HCT116 (cell line): ENCODE results near the gene SRGAP3. TPM values are rescaled to one million over a fixed set of nuclear protein-coding genes. Genes with fewer than 3 reads are reported as not detected.

Experiments used
- ATAC-seq: fragments of 200-7000 bp; cut with Tn5 transposase; 2 replicates; pipeline ENCODE4 v1.9.1; 2020; ENCODE audit warnings: mild to moderate bottlenecking, moderate library complexity
- BruUV-seq: library from RNA; stranded (reverse); fragments of 400-500 nt; replicated peaks from 2 replicates; lab custom pipeline; 2021; lab: Mats Ljungman, UMichigan
- CTCF ChIA-PET: fragments of 300-600 bp; sonication (Branson Sonifier 250); formaldehyde crosslinking; loops from one replicate; lab custom pipeline; 2021; ENCODE audit warnings: antibody characterized with exemption; lab: Charles Lee
- POLR2A ChIA-PET: fragments of 300-600, 350-600 bp; sonication (Branson Sonifier 250); formaldehyde crosslinking; loops from one replicate; lab custom pipeline; 2021; ENCODE audit warnings: antibody characterized with exemption; lab: Charles Lee
- RAD21 ChIA-PET, 2 experiments: fragments of 300-600 bp; sonication (Branson Sonifier 250); formaldehyde crosslinking; loops; one replicate each; lab custom pipeline; 2023; ENCODE audit warnings: low total read pairs in 2 of 2; ENCODE audit not compliant: uncharacterized antibody in 2 of 2, unreplicated experiment in 2 of 2, low non-redundant PET in 1 of 2; lab: Charles Lee
- DNase-seq: peaks from one replicate; pipeline ENCODE4 v3.0.0-alpha.2; 2010; ENCODE audit warnings: low read depth, low spot score
- H2AFZ ChIP-seq: fragments of 200-600 bp; shearing (Covaris generic), sonication (generic); 2 replicates; pipeline ENCODE4 v1.6.1; 2017; ENCODE audit warnings: low read depth, mixed run types, mixed read lengths, antibody characterized with exemption, low read length; ENCODE audit not compliant: poor library complexity, severe bottlenecking
- H3K27ac ChIP-seq: 2 replicates; pipeline ENCODE4 v1.5.1; 2012; ENCODE audit warnings: low read depth, low read length
- H3K27me3 ChIP-seq: fragments of 200-600 bp; sonication (generic); 2 replicates; pipeline ENCODE4 v1.6.1; 2016; ENCODE audit warnings: mixed run types, low read length, mixed read lengths; ENCODE audit not compliant: insufficient read depth
- H3K36me3 ChIP-seq, 2 experiments: fragments of 200-500 bp in 1 of 2; fragments of 200-600 bp in 1 of 2; sonication (Bioruptor generic) in 1 of 2; sonication (generic) in 1 of 2; 2 replicates each; pipeline versions ENCODE4 v1.5.1 to v1.6.1; 2014 to 2016; ENCODE audit warnings: low read length in 2 of 2, inconsistent platforms in 1 of 2, mixed read lengths in 1 of 2, mixed run types in 1 of 2; ENCODE audit not compliant: insufficient read depth in 2 of 2, control insufficient read depth in 1 of 2
- H3K4me1 ChIP-seq, 2 experiments: fragments of 200-600 bp in 1 of 2; sonication (generic) in 1 of 2; 2 replicates each; pipeline versions ENCODE4 v1.5.1 to v1.6.1; 2012 to 2017; ENCODE audit warnings: low read length in 2 of 2, inconsistent platforms in 1 of 2, mild to moderate bottlenecking in 1 of 2, mixed read lengths in 1 of 2, mixed run types in 1 of 2, moderate library complexity in 1 of 2; ENCODE audit not compliant: insufficient read depth in 2 of 2, control insufficient read depth in 1 of 2
- H3K4me2 ChIP-seq: fragments of 200-600 bp; sonication (generic); 2 replicates; pipeline ENCODE4 v1.6.1; 2017; ENCODE audit warnings: mixed run types, low read length, mixed read lengths
- H3K4me3 ChIP-seq, 2 experiments: fragments of 200-600 bp in 1 of 2; sonication (generic) in 1 of 2; replicated peaks in 1 of 2; 2 replicates each; pipeline ENCODE4 v1.5.1; 2011 to 2016; ENCODE audit warnings: low read length in 2 of 2, control low read depth in 1 of 2, low read depth in 1 of 2, mild to moderate bottlenecking in 1 of 2, mixed read lengths in 1 of 2, mixed run types in 1 of 2
- H3K79me2 ChIP-seq: fragments of 200-600 bp; sonication (generic); 2 replicates; pipeline ENCODE4 v1.6.1; 2017; ENCODE audit warnings: mild to moderate bottlenecking, mixed run types, low read length, moderate library complexity, mixed read lengths; ENCODE audit not compliant: insufficient read depth
- H3K9ac ChIP-seq: fragments of 200-600 bp; sonication (generic); 2 replicates; pipeline ENCODE4 v1.6.1; 2016; ENCODE audit warnings: low read length, mixed read lengths
- H3K9me2 ChIP-seq: fragments of 200-600 bp; sonication (generic), shearing (Covaris generic); 2 replicates; pipeline ENCODE4 v1.6.1; 2017; ENCODE audit warnings: mixed run types, mild to moderate bottlenecking, moderate library complexity; ENCODE audit not compliant: insufficient read depth
- H3K9me3 ChIP-seq, 2 experiments: fragments of 200-500 bp in 1 of 2; fragments of 200-600 bp in 1 of 2; sonication (Bioruptor generic) in 1 of 2; sonication (generic) in 1 of 2; 2 replicates each; pipeline ENCODE4 v1.6.1; 2014 to 2017; ENCODE audit warnings: low read length in 2 of 2, mixed read lengths in 2 of 2, inconsistent platforms in 1 of 2, low read depth in 1 of 2, mild to moderate bottlenecking in 1 of 2, mixed run types in 1 of 2, moderate library complexity in 1 of 2; ENCODE audit not compliant: control insufficient read depth in 1 of 2, insufficient read depth in 1 of 2
- H4K20me1 ChIP-seq: fragments of 200-600 bp; sonication (generic), shearing (Covaris generic); 2 replicates; pipeline ENCODE4 v1.6.1; 2017; ENCODE audit warnings: mixed run types, mild to moderate bottlenecking, moderate library complexity; ENCODE audit not compliant: insufficient read depth
- CBX3 ChIP-seq: IDR thresholded peaks from 2 replicates; pipeline ENCODE4 v1.6.1; 2012; ENCODE audit warnings: low read depth
- CEBPB ChIP-seq: IDR thresholded peaks from 2 replicates; pipeline ENCODE4 v1.6.1; 2012; ENCODE audit warnings: low read depth
- EGR1 ChIP-seq: IDR thresholded peaks from 2 replicates; pipeline ENCODE4 v1.6.1; 2012; ENCODE audit warnings: low read depth
- ELF1 ChIP-seq: IDR thresholded peaks from 2 replicates; pipeline ENCODE4 v1.6.1; 2012; ENCODE audit warnings: low read depth, borderline replicate concordance
- EZH2 ChIP-seq: fragments of 200-600 bp; sonication (generic); IDR thresholded peaks from 2 replicates; pipeline ENCODE4 v1.6.1; 2017; ENCODE audit warnings: antibody characterized with exemption, mixed run types
- JUND ChIP-seq: IDR thresholded peaks from 2 replicates; pipeline ENCODE4 v1.6.1; 2012
- POLR2A ChIP-seq: IDR thresholded peaks from 2 replicates; pipeline ENCODE4 v1.7.0; 2011; ENCODE audit warnings: borderline replicate concordance; ENCODE audit not compliant: insufficient read depth, insufficient read length; ENCODE audit errors: extremely low read depth
- POLR2AphosphoS5 ChIP-seq: IDR thresholded peaks from 2 replicates; pipeline ENCODE4 v1.6.1; 2011; ENCODE audit warnings: mild to moderate bottlenecking, low read depth, low read length, moderate library complexity
- RAD21 ChIP-seq: IDR thresholded peaks from 2 replicates; pipeline ENCODE4 v1.6.1; 2012; ENCODE audit warnings: low read depth, mild to moderate bottlenecking
- SIN3A ChIP-seq: IDR thresholded peaks from 2 replicates; pipeline ENCODE4 v1.6.1; 2012; ENCODE audit warnings: low read depth
- SP1 ChIP-seq: IDR thresholded peaks from 2 replicates; pipeline ENCODE4 v1.6.1; 2012; ENCODE audit warnings: low read depth
- SRF ChIP-seq: IDR thresholded peaks from 2 replicates; pipeline ENCODE4 v1.6.1; 2012; ENCODE audit warnings: low read depth
- TCF7L2 ChIP-seq: IDR thresholded peaks from 2 replicates; pipeline ENCODE4 v1.7.0; 2011; ENCODE audit warnings: borderline replicate concordance, inconsistent platforms; ENCODE audit not compliant: insufficient read depth, insufficient read length; ENCODE audit errors: extremely low read depth
- YY1 ChIP-seq: IDR thresholded peaks from 2 replicates; pipeline ENCODE4 v1.6.1; 2011; ENCODE audit warnings: low read length, low read depth, moderate library complexity, mild to moderate bottlenecking; ENCODE audit not compliant: insufficient replicate concordance; ENCODE audit errors: extremely low read depth
- ZFX ChIP-seq: fragments of 450-650 bp; IDR thresholded peaks from 2 replicates; pipeline ENCODE4 v1.6.1; 2017
- ZNF274 ChIP-seq: fragments of 200-500 bp; sonication (Bioruptor generic); IDR thresholded peaks from 2 replicates; pipeline ENCODE4 v1.6.1; 2014; ENCODE audit warnings: mild to moderate bottlenecking, low read depth, low read length, inconsistent platforms
- intact Hi-C: fragments of 100-400 bp; cut with micrococcal nuclease; formaldehyde crosslinking; loops from 2 replicates; pipeline ENCODE4 v1.10.0; 2022
- total RNA-seq: library from RNA; stranded (reverse); gene quantifications from one replicate; pipeline ENCODE4 v1.2.1, GENCODE V29; 2021; ENCODE audit not compliant: unreplicated experiment
- TF ChIP-seq, protein P1 (sequence below): IDR thresholded peaks from 2 replicates; pipeline ENCODE4 v1.6.1; 2012
- TF ChIP-seq, protein P2 (sequence below): IDR thresholded peaks from 2 replicates; pipeline ENCODE4 v1.6.1; 2012
- TF ChIP-seq, protein P3 (sequence below): IDR thresholded peaks from 2 replicates; pipeline ENCODE4 v1.6.1; 2012; ENCODE audit warnings: low read depth
- TF ChIP-seq, protein P4 (sequence below), 3 experiments: fragments of 200-600 bp in 1 of 3; sonication (generic) in 1 of 3; IDR thresholded peaks in 2 of 3; conservative IDR thresholded peaks in 1 of 3; 2 replicates each; pipeline ENCODE4 v1.5.1; 2012 to 2017; ENCODE audit warnings: low read depth in 2 of 3, low read length in 2 of 3, antibody characterized with exemption in 1 of 3, borderline replicate concordance in 1 of 3, control low read depth in 1 of 3, mild to moderate bottlenecking in 1 of 3, mixed read lengths in 1 of 3, mixed run types in 1 of 3, moderate library complexity in 1 of 3; ENCODE audit not compliant: insufficient read depth in 1 of 3

SRGAP3 gene
- total RNA-seq, 1 experiment from 2014 or later = 8.3 TPM

DNA sequence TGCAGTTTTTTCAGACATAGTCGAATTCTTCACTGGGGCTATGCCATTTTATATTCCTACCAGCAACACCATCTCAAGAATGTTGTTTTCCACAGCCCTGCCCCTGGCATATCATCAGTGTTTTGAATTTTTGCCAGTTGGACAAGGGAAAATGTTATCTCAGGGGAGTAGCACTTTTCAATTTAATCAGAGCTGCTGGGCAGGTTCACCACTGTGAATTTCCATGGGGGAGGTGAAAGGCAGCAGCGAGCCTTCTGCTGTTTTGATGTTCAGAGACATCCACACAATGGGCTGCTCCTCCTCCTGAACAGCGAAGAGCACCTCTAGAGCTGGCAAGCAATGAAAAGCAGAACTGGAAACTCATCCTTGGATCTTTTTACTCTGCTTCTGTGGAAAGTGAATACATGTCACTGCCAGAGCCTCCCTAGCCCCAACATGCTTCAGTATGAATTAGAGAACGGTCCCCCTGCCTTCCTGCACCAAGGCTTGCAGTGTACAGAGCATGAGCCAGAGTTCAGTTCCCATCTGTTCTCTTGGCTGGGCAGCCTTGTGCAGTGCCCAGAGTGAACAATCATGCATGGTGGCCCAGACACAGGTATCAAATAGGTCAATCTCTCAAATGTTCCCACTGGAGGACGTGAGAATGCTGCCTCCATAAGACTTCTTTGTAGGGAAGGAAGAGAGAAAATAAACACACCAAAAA is 230.0 kb downstream of the SRGAP3 start:
- Histone ChIP-seq H3K9ac (no peak overlapping the region), H3K27me3 (no peaks in the 10 kb centered on the region), H3K4me1 (no peaks in the 10 kb centered on the region), H3K4me3 (no peak overlapping the region), H4K20me1 (no peaks in the 10 kb centered on the region), H3K36me3 (no peaks in the 10 kb centered on the region), H2AFZ (no peak overlapping the region), H3K27ac (no peak overlapping the region), H3K9me3 (no peaks in the 10 kb centered on the region), H3K79me2 (no peaks in the 10 kb centered on the region), H3K9me2 (no peaks in the 10 kb centered on the region), H3K4me2 (no peak overlapping the region)
- no TSS peak for BruUV-seq
- RAD21 ChIA-PET = no interaction called here
- TF ChIP-seq, protein P1, sequence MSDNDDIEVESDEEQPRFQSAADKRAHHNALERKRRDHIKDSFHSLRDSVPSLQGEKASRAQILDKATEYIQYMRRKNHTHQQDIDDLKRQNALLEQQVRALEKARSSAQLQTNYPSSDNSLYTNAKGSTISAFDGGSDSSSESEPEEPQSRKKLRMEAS = no peak
- no peak for TF ChIP-seq TCF7L2
- TF ChIP-seq RAD21 = no peak
- TF ChIP-seq, protein P2, sequence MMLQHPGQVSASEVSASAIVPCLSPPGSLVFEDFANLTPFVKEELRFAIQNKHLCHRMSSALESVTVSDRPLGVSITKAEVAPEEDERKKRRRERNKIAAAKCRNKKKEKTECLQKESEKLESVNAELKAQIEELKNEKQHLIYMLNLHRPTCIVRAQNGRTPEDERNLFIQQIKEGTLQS = no peak
- no peak for TF ChIP-seq ZFX
- no peak for TF ChIP-seq ZNF274
- no peak for TF ChIP-seq SIN3A
- no peak for TF ChIP-seq CEBPB
- no peak for TF ChIP-seq SP1
- TF ChIP-seq, protein P3, sequence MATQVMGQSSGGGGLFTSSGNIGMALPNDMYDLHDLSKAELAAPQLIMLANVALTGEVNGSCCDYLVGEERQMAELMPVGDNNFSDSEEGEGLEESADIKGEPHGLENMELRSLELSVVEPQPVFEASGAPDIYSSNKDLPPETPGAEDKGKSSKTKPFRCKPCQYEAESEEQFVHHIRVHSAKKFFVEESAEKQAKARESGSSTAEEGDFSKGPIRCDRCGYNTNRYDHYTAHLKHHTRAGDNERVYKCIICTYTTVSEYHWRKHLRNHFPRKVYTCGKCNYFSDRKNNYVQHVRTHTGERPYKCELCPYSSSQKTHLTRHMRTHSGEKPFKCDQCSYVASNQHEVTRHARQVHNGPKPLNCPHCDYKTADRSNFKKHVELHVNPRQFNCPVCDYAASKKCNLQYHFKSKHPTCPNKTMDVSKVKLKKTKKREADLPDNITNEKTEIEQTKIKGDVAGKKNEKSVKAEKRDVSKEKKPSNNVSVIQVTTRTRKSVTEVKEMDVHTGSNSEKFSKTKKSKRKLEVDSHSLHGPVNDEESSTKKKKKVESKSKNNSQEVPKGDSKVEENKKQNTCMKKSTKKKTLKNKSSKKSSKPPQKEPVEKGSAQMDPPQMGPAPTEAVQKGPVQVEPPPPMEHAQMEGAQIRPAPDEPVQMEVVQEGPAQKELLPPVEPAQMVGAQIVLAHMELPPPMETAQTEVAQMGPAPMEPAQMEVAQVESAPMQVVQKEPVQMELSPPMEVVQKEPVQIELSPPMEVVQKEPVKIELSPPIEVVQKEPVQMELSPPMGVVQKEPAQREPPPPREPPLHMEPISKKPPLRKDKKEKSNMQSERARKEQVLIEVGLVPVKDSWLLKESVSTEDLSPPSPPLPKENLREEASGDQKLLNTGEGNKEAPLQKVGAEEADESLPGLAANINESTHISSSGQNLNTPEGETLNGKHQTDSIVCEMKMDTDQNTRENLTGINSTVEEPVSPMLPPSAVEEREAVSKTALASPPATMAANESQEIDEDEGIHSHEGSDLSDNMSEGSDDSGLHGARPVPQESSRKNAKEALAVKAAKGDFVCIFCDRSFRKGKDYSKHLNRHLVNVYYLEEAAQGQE = no peak
- no peak for TF ChIP-seq EZH2
- no peak for TF ChIP-seq POLR2AphosphoS5
- no peak for TF ChIP-seq POLR2A
- TF ChIP-seq CBX3 = no peak
- TF ChIP-seq ELF1 = no peak
- TF ChIP-seq SRF = no peak
- no peak for TF ChIP-seq JUND
- no peak for TF ChIP-seq EGR1
- TF ChIP-seq, protein P4, sequence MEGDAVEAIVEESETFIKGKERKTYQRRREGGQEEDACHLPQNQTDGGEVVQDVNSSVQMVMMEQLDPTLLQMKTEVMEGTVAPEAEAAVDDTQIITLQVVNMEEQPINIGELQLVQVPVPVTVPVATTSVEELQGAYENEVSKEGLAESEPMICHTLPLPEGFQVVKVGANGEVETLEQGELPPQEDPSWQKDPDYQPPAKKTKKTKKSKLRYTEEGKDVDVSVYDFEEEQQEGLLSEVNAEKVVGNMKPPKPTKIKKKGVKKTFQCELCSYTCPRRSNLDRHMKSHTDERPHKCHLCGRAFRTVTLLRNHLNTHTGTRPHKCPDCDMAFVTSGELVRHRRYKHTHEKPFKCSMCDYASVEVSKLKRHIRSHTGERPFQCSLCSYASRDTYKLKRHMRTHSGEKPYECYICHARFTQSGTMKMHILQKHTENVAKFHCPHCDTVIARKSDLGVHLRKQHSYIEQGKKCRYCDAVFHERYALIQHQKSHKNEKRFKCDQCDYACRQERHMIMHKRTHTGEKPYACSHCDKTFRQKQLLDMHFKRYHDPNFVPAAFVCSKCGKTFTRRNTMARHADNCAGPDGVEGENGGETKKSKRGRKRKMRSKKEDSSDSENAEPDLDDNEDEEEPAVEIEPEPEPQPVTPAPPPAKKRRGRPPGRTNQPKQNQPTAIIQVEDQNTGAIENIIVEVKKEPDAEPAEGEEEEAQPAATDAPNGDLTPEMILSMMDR (IDR thresholded peaks at IDR 0.05 in 2 of 3, conservative IDR thresholded peaks at IDR 0.05 in 1 of 3; ENCODE audit: borderline replicate concordance in 1 of 3, insufficient read depth in 1 of 3, low read depth in 2 of 3, low read length in 2 of 3) = no peak
- no peak for TF ChIP-seq YY1
- ATAC-seq (no peak), DNase-seq (no peak)
- CTCF ChIA-PET = no interaction called here
- intact Hi-C loops = no loop called here
- POLR2A ChIA-PET = no interaction called here
